Measurements from ENCODE around the gene IL22. TPM values are rescaled to one million over a fixed set of nuclear protein-coding genes. Genes with fewer than 3 reads are reported as not detected.

The IL22 gene
- total RNA-seq, 4 donors from 2014 or later = not detected

DNA sequence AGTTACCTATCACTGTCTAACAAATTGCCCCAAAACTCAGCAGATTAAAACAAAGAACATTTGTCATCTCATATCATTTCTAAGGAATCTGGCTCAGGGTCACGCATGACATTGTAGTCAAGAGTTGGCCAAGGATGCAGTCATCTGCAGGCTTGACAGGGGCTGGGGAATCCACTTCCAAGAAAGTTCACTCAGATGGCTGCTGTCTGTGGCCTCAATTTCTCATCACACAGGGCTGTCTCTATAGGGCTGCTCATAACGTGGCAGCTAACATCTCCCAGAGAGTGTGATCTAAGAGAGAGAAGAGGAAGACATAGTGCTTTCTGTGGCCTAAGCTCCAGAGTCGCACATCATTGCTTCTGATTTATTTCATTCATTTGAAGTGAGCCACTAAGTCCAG lies 17.0 kb upstream of the IL22 start:
- WGBS, 2 donors (ENCODE audit: low coverage in 1 of 2) = 93% methylated on average over 3 of the region's 3 CpGs

DNA sequence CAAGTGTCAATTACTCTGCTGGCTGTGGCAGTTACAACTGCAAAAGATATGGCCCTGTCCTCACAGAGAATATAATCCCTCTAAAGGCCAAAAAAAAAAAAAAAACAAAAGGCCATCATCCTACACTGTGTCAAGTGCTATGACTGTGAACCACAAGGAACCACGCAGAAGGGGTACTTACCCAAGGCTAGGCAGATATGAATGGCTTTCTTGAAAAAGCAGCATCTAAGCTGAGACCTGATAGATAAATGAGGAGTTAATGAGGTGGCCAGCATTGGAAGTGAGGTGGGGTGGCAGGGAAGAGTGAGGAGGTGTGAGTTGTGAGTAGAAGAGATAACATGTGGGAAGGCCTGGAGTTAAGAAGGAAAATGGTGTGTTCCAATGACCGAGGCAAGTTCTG lies 16.4 kb upstream of the IL22 start:
- in situ Hi-C loops (cut with MboI; ENCODE audit: low pct_ligation_motif_present in 1 of 4, low pct_unique_long_range_greater_than_20kb in 1 of 4, low sequenced_read_pairs in 3 of 4) (no loop called here), intact Hi-C loops (cut with DNase I; ENCODE audit: low total_unique reads) (no loop called here)
- WGBS, 2 donors (ENCODE audit: low coverage in 1 of 2) = 93 to 100% methylated on average over 2 of the region's 2 CpGs
- no peak overlapping the region for H3K27ac ChIP-seq
- H3K4me3 ChIP-seq = no peak overlapping the region
- no peaks in the 10 kb centered on the region for H3K4me1 ChIP-seq
- H3K27me3 ChIP-seq = no peaks in the 10 kb centered on the region
- H3K9me3 ChIP-seq = no peaks in the 10 kb centered on the region
- H3K36me3 ChIP-seq = no peaks in the 10 kb centered on the region
- DNase-seq = no peak
- TF ChIP-seq EP300 (IDR thresholded peaks at IDR 0.05; ENCODE audit: low read depth) (no peak), POLR2AphosphoS5 (IDR thresholded peaks at IDR 0.05) (no peak)
- TF ChIP-seq, protein P1, sequence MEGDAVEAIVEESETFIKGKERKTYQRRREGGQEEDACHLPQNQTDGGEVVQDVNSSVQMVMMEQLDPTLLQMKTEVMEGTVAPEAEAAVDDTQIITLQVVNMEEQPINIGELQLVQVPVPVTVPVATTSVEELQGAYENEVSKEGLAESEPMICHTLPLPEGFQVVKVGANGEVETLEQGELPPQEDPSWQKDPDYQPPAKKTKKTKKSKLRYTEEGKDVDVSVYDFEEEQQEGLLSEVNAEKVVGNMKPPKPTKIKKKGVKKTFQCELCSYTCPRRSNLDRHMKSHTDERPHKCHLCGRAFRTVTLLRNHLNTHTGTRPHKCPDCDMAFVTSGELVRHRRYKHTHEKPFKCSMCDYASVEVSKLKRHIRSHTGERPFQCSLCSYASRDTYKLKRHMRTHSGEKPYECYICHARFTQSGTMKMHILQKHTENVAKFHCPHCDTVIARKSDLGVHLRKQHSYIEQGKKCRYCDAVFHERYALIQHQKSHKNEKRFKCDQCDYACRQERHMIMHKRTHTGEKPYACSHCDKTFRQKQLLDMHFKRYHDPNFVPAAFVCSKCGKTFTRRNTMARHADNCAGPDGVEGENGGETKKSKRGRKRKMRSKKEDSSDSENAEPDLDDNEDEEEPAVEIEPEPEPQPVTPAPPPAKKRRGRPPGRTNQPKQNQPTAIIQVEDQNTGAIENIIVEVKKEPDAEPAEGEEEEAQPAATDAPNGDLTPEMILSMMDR (IDR thresholded peaks at IDR 0.05) = no peak

More for the DNA sequence above, 17.0 kb upstream of the IL22 start:
- Histone ChIP-seq H3K27ac (no peak overlapping the region), H3K27me3 (no peaks in the 10 kb centered on the region), H3K36me3 (no peaks in the 10 kb centered on the region), H3K4me1 (no peaks in the 10 kb centered on the region), H3K4me3 (no peak overlapping the region), H3K9me3 (no peaks in the 10 kb centered on the region)
- intact Hi-C loops (cut with DNase I; ENCODE audit: low total_unique reads) (no loop called here), in situ Hi-C loops (cut with MboI; ENCODE audit: low pct_ligation_motif_present in 1 of 4, low pct_unique_long_range_greater_than_20kb in 1 of 4, low sequenced_read_pairs in 3 of 4) (no loop called here)
- DNase-seq = no peak
- TF ChIP-seq POLR2AphosphoS5 (IDR thresholded peaks at IDR 0.05) = no peak
- TF ChIP-seq, protein P1 (IDR thresholded peaks at IDR 0.05) = no peak
- no peak for TF ChIP-seq EP300 (IDR thresholded peaks at IDR 0.05; ENCODE audit: low read depth)
- no peak for TF ChIP-seq POLR2A (IDR thresholded peaks at IDR 0.05)

DNA sequence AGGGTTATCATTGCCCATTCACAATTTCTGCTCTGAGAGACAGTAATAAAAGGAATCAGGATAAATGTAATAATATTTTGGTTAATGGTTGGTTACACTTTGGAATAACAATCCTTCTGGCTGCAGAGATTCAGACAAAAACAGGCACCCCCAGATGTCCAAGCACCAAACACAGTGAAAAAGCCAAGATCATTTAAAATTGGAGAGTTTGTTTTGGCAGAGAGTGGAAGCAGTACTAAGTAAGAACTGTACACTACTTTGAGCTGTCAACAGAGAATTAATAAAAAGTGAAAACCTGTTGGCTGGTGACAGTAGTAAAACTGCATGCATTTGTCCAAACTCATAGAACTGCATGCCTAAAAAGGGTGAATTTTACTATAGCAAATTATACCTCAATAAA lies 15.6 kb upstream of the IL22 start:
- TF ChIP-seq POLR2AphosphoS5 (IDR thresholded peaks at IDR 0.05) = no peak
- no peak for TF ChIP-seq POLR2A (IDR thresholded peaks at IDR 0.05)
- TF ChIP-seq EP300 (IDR thresholded peaks at IDR 0.05; ENCODE audit: low read depth) = no peak
- TF ChIP-seq, protein P1 (IDR thresholded peaks at IDR 0.05) = no peak
- Histone ChIP-seq H3K4me3 (no peak overlapping the region), H3K36me3 (no peaks in the 10 kb centered on the region), H3K27me3 (no peaks in the 10 kb centered on the region), H3K9me3 (no peaks in the 10 kb centered on the region), H3K4me1 (no peaks in the 10 kb centered on the region), H3K27ac (no peak overlapping the region)
- no peak for DNase-seq
- in situ Hi-C loops (cut with MboI; ENCODE audit: low pct_ligation_motif_present in 1 of 4, low pct_unique_long_range_greater_than_20kb in 1 of 4, low sequenced_read_pairs in 3 of 4) = no loop called here
- intact Hi-C loops (cut with DNase I; ENCODE audit: low total_unique reads) = no loop called here

DNA sequence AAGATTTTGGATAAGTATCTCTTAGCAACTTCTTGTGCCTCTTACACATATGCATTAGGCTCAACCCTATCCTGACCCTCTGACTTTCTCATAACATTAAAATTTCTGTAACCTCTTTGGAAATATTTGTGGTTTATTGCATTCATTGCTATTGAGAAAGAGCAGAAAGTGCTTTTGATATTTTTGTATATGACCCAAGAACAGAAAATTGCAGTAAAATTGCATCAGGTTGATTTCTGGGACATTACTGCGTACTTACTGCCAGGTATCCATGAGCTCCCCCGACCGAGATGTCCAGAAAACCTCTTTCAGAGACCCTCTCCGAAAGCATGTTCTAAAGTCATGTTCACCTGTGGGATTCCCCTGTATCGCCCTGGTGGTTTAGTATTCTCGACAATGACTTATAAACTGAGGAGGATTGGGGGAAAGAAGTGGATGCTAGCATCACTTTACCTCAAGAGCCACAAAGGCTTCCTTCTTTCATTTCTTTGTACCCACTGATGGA lies 14.5 kb upstream of the IL22 start:
- no peaks in the 10 kb centered on the region for H3K27me3 ChIP-seq
- H3K27ac ChIP-seq = no peak overlapping the region
- no peaks in the 10 kb centered on the region for H3K36me3 ChIP-seq
- intact Hi-C loops (cut with DNase I; ENCODE audit: low total_unique reads) (no loop called here), in situ Hi-C loops (cut with MboI; ENCODE audit: low pct_ligation_motif_present in 1 of 4, low pct_unique_long_range_greater_than_20kb in 1 of 4, low sequenced_read_pairs in 3 of 4) (no loop called here)
- H3K9me3 ChIP-seq = no peaks in the 10 kb centered on the region
- no peaks in the 10 kb centered on the region for H3K4me1 ChIP-seq
- TF ChIP-seq POLR2AphosphoS5 (IDR thresholded peaks at IDR 0.05) (no peak), EP300 (IDR thresholded peaks at IDR 0.05; ENCODE audit: low read depth) (no peak), POLR2A (IDR thresholded peaks at IDR 0.05) (no peak)
- TF ChIP-seq, protein P1 (IDR thresholded peaks at IDR 0.05) = no peak
- no peak for DNase-seq
- H3K4me3 ChIP-seq = no peak overlapping the region
- WGBS, 2 donors (ENCODE audit: low coverage in 1 of 2) = 82 to 95% methylated on average over 4 to 6 of the region's 6 CpGs

Measured in transverse colon (tissue), 4 donors.